Activated naive CD4-positive, alpha-beta T cell treated with anti-CD3 and anti-CD28 coated beads for 36 hours (primary cell): Measurements from ENCODE around the gene FOXL2NB. TPM values are rescaled to one million over a fixed set of nuclear protein-coding genes. Genes with fewer than 3 reads are reported as not detected.

Experiments used
- CTCF ChIA-PET: fragments of 350-600 bp; sonication (Branson Sonifier 250); formaldehyde crosslinking; loops from one replicate; lab custom pipeline; 2021; ENCODE audit warnings: antibody characterized with exemption; lab: Charles Lee
- DNase-seq: peaks from one replicate; pipeline ENCODE4 v3.0.0-alpha.2; 2020
- H3K27ac Mint-ChIP-seq: one replicate; pipeline ENCODE4 v1.8.0; 2021; ENCODE audit warnings: mild to moderate bottlenecking, mixed read lengths
- H3K27me3 Mint-ChIP-seq: one replicate; pipeline ENCODE4 v1.8.0; 2021; ENCODE audit warnings: low read depth, mixed read lengths
- H3K36me3 Mint-ChIP-seq: one replicate; pipeline ENCODE4 v1.8.0; 2021; ENCODE audit warnings: low read depth, mixed read lengths
- H3K4me1 Mint-ChIP-seq: one replicate; pipeline ENCODE4 v1.8.0; 2021; ENCODE audit warnings: low read depth, mixed read lengths
- H3K4me3 Mint-ChIP-seq: one replicate; pipeline ENCODE4 v1.8.0; 2021; ENCODE audit warnings: mild to moderate bottlenecking, moderate library complexity, mixed read lengths
- H3K9me3 Mint-ChIP-seq: one replicate; pipeline ENCODE4 v1.8.0; 2021; ENCODE audit warnings: mixed read lengths
- intact Hi-C: fragments of 100-400 bp; cut with micrococcal nuclease; formaldehyde crosslinking; loops from one replicate; pipeline ENCODE4 v1.15.1; 2023
- total RNA-seq, 2 experiments: library from RNA; stranded (reverse); gene quantifications; one replicate each; pipeline ENCODE4 v1.2.3, GENCODE V29; 2021

The FOXL2NB gene
- not detected for total RNA-seq

DNA sequence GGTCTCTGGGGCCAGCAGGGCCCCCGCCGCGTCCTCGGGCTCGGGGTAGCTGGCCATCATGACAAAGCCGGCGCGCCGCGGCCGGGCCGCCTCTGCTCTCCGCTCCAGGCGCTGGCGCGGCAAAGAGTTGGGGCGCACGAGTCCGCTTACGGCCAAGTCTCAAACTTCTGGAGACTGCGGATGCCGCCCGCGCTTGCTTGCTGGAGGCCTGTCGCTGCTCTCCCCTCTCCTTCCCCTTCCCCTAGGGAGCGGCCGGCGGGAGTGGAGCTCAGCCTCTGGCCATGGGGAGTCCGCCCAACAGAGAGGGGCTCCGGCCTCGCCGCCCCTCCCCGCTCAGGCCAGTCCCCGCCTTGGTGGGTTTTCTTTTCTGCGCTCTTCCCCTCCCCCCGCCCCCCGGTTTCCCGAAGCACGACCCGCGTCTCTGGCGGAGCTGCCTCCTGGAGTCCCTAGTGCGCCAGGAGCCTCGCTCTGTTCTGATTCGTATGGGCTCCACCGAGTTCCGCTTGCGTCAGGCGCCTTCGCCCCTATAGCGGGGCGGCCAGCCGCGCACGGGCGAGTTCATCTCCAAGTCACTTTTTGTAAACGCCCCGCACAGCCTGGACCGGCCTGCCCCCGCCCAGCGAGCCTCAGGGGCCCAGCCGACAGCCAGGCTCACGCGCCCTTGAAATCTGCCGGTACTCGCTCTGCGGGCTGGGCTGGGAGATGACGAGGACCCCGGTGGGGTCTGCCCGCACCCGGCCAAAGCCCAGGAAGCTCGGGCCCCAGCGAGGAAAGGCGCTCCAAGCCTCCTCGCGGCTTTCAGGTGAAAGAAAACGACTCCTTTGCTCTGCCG lies at the start of gene FOXL2NB, which contains the start of gene FOXL2:
FOXL2NB (plus strand) TSS at position 555 of the 832 bp plus-strand sequence; CDS start at position 703, 148 bp downstream.
FOXL2 (minus strand) TSS at position 475 of the 832 bp plus-strand sequence; CDS start at position 60, 415 bp downstream.
- Mint-ChIP-seq H3K27ac (no peak within 1 kb of the TSS), H3K4me1 (peaks cover 32% of the 10 kb centered on the region), H3K9me3 (no peaks in the 10 kb centered on the region), H3K36me3 (no peaks in the 10 kb centered on the region), H3K4me3 (peak within 1 kb of the TSS; percentile 67), H3K27me3 (peaks cover 79% of the 10 kb centered on the region)
- CTCF ChIA-PET, result interaction anchor here (0.7 to 2.9 kb wide), 4 partner anchors 11 to 495 kb away, joined by 3 to 11 read pairs (median 3); no protein-coding TSS in a partner anchor
- DNase-seq, result no peak
- intact Hi-C loops, result loop anchor here (1.0 to 10.0 kb wide), 2 partner anchors 10 to 258 kb away; no protein-coding TSS in a partner anchor

DNA sequence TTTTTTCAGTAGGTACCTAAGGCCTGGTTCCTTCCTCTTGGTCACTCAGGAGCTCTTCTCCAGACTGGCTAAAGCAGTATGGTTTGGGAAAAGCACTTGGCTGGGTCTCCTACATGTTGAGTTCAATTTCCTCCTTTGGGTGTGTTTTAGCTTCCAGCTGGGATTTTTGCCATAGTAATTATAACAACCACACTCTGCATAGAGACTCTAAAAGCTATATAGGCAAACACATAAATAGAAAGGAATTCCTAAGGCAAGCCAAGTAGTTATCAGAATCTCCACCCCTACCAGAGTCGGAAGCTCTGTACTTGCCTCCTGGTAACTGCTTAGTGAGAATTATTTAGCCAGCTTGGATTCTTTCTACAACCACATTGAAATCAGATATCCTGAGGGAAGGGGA lies 48.7 kb upstream of the FOXL2NB start:
- Mint-ChIP-seq H3K27me3 (no peaks in the 10 kb centered on the region), H3K36me3 (no peaks in the 10 kb centered on the region), H3K4me1 (no peaks in the 10 kb centered on the region), H3K27ac (no peak overlapping the region), H3K4me3 (no peak overlapping the region), H3K9me3 (no peaks in the 10 kb centered on the region)
- intact Hi-C loops, result no loop called here
- CTCF ChIA-PET, result interaction anchor here (0.7 to 3.7 kb wide), 4 partner anchors 8 to 1891 kb away, joined by 5 to 13 read pairs (median 6); no protein-coding TSS in a partner anchor
- DNase-seq, result no peak

DNA sequence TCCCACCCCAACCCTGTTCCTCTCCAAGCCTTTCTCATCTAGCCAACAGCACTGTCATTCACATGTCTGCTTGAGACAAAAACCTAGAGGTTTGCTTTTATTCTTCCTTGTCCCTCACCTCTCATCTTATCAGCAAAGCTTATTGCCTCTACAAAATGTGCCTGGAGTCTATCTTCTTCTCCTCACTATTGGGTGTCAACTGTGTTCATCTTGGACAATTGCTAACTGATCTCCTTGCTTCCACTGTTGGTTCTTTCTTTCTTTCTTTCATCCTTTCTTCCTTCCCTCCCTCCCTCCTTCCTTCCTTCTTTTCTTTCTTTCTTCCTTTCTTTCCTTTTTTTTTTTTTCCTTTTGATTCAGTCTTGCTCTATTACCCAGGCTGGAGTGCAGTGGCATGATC lies 48.3 kb upstream of the FOXL2NB start:
- no peak for DNase-seq
- intact Hi-C loops, result no loop called here
- H3K4me1 Mint-ChIP-seq, result no peaks in the 10 kb centered on the region
- no peaks in the 10 kb centered on the region for H3K9me3 Mint-ChIP-seq
- no peak overlapping the region for H3K27ac Mint-ChIP-seq
- no peak overlapping the region for H3K4me3 Mint-ChIP-seq
- no peaks in the 10 kb centered on the region for H3K36me3 Mint-ChIP-seq
- CTCF ChIA-PET, result interaction anchor here (0.7 to 3.7 kb wide), 4 partner anchors 9 to 1890 kb away, joined by 5 to 13 read pairs (median 6); no protein-coding TSS in a partner anchor
- no peaks in the 10 kb centered on the region for H3K27me3 Mint-ChIP-seq

DNA sequence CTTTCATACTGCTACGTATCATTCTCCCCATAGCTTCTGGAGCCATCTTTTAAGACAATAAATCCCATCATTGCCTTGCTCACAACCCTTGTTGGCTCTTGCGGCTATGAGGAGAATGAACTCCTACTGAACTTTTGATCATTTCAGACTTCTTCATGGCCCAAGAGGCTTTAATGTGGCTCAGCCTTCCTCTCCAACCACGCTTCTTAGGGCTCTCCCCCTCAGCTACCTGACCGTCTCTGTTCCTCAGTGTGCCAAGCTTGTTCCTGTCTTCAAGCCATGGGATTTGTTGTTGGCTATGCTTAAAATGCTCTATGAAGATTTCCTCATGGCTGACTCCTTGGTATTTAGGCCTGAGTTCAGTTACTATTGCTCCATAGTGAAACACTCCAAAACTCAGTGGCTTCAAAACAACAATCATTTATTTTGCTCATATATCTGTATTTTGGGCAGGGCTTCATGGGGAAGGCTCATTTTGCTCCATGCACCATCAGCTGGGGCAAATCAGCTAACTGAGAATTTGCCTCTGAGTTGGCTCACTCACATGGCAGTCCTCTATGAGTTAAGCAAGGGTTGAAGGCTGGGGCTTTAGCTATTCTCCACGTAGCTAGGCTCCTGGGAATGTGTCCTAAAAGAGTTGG lies 47.5 kb upstream of the FOXL2NB start:
- Mint-ChIP-seq H3K4me3 (no peak overlapping the region), H3K9me3 (no peaks in the 10 kb centered on the region), H3K27ac (no peak overlapping the region), H3K36me3 (no peaks in the 10 kb centered on the region), H3K27me3 (no peaks in the 10 kb centered on the region), H3K4me1 (no peaks in the 10 kb centered on the region)
- CTCF ChIA-PET, result interaction anchor here (0.7 to 3.7 kb wide), 5 partner anchors 10 to 481 kb away, joined by 3 to 13 read pairs (median 6); no protein-coding TSS in a partner anchor
- intact Hi-C loops, result no loop called here
- DNase-seq, result no peak

DNA sequence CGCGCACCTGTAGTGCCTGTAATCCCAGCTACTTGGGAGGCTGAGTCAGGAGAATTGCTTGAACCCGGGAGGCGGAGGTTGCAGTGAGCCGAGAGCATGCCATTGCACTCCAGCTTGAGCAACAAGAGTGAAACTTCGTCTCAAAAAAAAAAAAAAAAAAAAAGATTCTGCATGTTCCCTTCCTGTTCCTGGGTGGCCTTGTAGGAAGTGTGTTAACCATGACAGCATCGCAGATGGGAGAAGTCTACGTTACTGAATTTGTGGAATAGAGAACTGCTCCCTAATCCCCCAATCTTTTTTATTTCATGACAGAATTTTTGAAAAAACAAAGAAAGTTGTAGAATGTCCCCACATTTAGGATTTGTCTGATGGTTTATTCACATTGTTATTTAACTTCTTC lies 45.5 kb upstream of the FOXL2NB start:
- CTCF ChIA-PET, result interaction anchor here (0.7 to 0.8 kb wide), 3 partner anchors 14 to 493 kb away, joined by 3 read pairs; no protein-coding TSS in a partner anchor
- DNase-seq, result no peak
- no peaks in the 10 kb centered on the region for H3K9me3 Mint-ChIP-seq
- no peak overlapping the region for H3K27ac Mint-ChIP-seq
- no peak overlapping the region for H3K4me3 Mint-ChIP-seq
- H3K27me3 Mint-ChIP-seq, result no peaks in the 10 kb centered on the region
- no peaks in the 10 kb centered on the region for H3K36me3 Mint-ChIP-seq
- no peaks in the 10 kb centered on the region for H3K4me1 Mint-ChIP-seq
- intact Hi-C loops, result no loop called here

DNA sequence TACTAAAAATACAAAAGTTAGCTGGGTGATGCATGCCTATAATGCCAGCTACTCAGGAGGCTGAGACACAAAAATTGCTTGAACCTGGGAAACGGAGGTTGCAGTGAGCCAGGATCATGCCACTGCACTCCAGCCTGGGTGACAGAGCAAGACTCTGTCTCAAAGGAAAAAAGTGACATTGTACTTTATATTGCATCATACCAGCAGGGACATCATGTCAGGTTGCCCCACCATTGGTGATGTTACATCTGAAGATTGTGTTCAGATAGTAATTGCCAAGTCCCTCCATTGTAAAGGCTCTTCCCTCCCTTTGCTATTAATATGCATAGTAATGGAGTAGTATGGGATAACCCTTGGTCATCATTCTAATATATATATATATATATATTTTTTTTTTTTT lies 44.8 kb upstream of the FOXL2NB start:
- H3K27ac Mint-ChIP-seq, result no peak overlapping the region
- intact Hi-C loops, result no loop called here
- DNase-seq, result no peak
- no peaks in the 10 kb centered on the region for H3K4me1 Mint-ChIP-seq
- CTCF ChIA-PET, result interaction anchor here (0.7 to 1.7 kb wide), 4 partner anchors 13 to 493 kb away, joined by 3 read pairs; no protein-coding TSS in a partner anchor
- H3K36me3 Mint-ChIP-seq, result no peaks in the 10 kb centered on the region
- H3K4me3 Mint-ChIP-seq, result no peak overlapping the region
- H3K9me3 Mint-ChIP-seq, result no peaks in the 10 kb centered on the region
- no peaks in the 10 kb centered on the region for H3K27me3 Mint-ChIP-seq

DNA sequence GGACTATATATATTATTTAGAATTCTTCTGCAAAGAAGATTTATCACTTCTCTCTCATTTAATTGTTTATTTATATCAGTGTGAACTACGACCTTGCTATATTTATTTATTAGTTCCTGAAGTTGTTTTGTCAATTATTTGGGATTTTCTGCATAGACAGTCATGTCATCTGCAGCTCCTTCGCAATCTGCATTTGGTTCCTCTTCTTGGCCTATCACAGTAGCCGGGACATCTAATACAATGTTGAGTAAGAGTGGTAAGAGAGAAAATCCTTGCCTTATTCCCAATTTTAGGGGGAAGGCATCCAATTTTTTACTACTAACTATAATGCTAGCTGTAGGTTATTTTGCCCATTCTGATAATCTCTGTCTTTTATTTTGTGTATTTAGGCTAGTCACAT lies 39.5 kb upstream of the FOXL2NB start:
- no peak for DNase-seq
- no peaks in the 10 kb centered on the region for H3K27me3 Mint-ChIP-seq
- no peak overlapping the region for H3K27ac Mint-ChIP-seq
- intact Hi-C loops, result no loop called here
- no peak overlapping the region for H3K4me3 Mint-ChIP-seq
- H3K9me3 Mint-ChIP-seq, result no peaks in the 10 kb centered on the region
- H3K36me3 Mint-ChIP-seq, result no peaks in the 10 kb centered on the region
- no peaks in the 10 kb centered on the region for H3K4me1 Mint-ChIP-seq
- CTCF ChIA-PET, result interaction anchor here (0.6 to 0.9 kb wide), 3 partner anchors 8 to 523 kb away, joined by 3 to 4 read pairs (median 3); no protein-coding TSS in a partner anchor

DNA sequence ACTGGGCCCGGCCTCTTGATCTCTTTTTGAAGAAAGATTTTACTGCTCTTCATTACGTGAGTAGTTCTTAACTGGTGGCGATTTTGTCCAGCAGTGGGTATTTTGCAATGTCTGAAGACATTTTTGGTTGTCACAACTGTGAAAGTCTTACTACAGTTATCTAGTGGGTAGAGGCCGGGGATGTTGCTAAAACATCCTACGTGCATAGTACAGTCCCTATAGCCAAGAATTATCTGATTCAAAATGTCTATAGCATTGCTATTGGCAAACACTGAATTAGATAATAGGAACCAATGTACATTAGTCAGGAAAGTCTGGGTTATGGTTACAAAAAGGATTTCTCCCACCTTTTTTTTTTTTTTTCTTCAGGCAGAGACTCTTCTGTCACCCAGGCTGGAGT lies 38.2 kb upstream of the FOXL2NB start:
- no peak overlapping the region for H3K27ac Mint-ChIP-seq
- H3K9me3 Mint-ChIP-seq, result no peaks in the 10 kb centered on the region
- intact Hi-C loops, result no loop called here
- H3K36me3 Mint-ChIP-seq, result no peaks in the 10 kb centered on the region
- H3K27me3 Mint-ChIP-seq, result no peaks in the 10 kb centered on the region
- no peak overlapping the region for H3K4me3 Mint-ChIP-seq
- no peak for DNase-seq
- CTCF ChIA-PET, result interaction anchor here (0.7 to 2.4 kb wide), 2 partner anchors 15 to 182 kb away, joined by 3 to 14 read pairs; no protein-coding TSS in a partner anchor
- H3K4me1 Mint-ChIP-seq, result no peaks in the 10 kb centered on the region

DNA sequence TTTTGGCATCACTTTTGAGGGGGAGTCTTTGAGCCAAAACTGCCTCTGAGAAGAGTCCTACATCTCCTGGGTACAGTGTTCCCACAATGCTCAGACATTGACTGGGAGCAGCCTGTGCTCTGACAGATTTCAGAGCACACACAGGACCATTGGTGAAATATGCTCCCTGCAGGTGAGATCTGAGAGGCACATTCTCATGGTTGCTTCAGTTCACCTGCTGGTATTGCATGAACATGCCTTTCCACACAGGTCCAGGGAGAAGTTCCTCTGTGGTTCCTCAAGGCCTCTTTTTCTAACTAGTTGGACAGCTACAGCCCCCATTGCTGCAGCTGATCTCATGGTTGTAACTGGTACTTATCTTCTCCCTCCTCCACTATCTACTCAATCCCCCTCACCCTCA lies 37.1 kb upstream of the FOXL2NB start:
- Mint-ChIP-seq H3K4me1 (peaks cover 1% of the 10 kb centered on the region), H3K27ac (no peak overlapping the region), H3K27me3 (no peaks in the 10 kb centered on the region), H3K4me3 (no peak overlapping the region), H3K9me3 (no peaks in the 10 kb centered on the region), H3K36me3 (no peaks in the 10 kb centered on the region)
- intact Hi-C loops, result no loop called here
- no peak for DNase-seq
- CTCF ChIA-PET, result interaction anchor here (1.2 to 2.4 kb wide), 3 partner anchors 9 to 14 kb away, joined by 3 to 14 read pairs (median 5); no protein-coding TSS in a partner anchor

DNA sequence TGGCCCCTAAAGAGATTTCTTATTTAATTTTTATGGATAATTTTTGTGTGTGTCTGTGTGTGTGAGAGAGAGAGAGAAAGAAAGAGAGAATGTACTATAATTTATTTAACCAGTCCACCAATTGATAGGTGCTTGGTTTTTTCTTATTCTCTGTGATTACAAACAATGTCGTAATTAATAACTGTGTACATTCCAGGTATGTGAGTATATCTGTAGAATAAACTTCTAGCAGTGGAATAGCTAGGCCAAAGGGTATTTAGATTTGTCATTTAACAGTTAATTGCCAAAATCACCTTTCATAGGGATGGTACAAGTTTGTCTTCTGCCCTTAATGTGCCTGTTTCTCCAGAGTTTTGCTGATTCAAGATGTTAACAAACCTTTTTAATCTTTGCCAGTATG lies 35.4 kb upstream of the FOXL2NB start:
- intact Hi-C loops, result no loop called here
- no peak for DNase-seq
- Mint-ChIP-seq H3K27ac (no peak overlapping the region), H3K36me3 (no peaks in the 10 kb centered on the region), H3K4me1 (peaks cover 4% of the 10 kb centered on the region), H3K27me3 (no peaks in the 10 kb centered on the region), H3K4me3 (no peak overlapping the region), H3K9me3 (no peaks in the 10 kb centered on the region)
- CTCF ChIA-PET, result interaction anchor here (0.6 to 8.6 kb wide), 9 partner anchors 12 to 318 kb away, joined by 3 to 192 read pairs (median 6); partner anchors contain the start of gene CEP70

DNA sequence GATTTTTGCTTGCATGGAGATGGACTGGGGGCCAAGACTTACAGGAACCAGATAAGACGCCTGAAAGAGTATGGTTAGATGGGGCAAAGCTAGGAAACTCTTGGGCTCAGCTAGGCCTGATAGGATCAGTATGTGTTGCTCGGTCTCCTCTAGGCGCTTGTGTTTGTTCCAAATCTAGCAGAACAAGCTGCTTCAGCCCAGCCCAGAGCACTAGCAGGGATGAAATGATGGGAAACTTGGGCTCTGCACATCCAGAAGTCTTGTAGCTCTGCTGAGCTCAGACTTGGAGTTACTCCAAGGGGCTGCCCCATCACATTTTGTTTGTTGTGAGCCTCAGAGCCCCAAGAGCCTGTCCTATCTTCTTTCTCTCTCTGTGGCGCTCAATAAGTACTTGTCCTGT lies 34.8 kb upstream of the FOXL2NB start:
- CTCF ChIA-PET, result interaction anchor here (0.6 to 8.6 kb wide), 10 partner anchors 14 to 318 kb away, joined by 3 to 192 read pairs (median 5); partner anchors contain the start of gene CEP70
- DNase-seq, result no peak
- no peaks in the 10 kb centered on the region for H3K36me3 Mint-ChIP-seq
- no peak overlapping the region for H3K27ac Mint-ChIP-seq
- H3K27me3 Mint-ChIP-seq, result no peaks in the 10 kb centered on the region
- H3K4me3 Mint-ChIP-seq, result no peak overlapping the region
- peaks cover 4% of the 10 kb centered on the region for H3K4me1 Mint-ChIP-seq
- no peaks in the 10 kb centered on the region for H3K9me3 Mint-ChIP-seq
- intact Hi-C loops, result no loop called here

DNA sequence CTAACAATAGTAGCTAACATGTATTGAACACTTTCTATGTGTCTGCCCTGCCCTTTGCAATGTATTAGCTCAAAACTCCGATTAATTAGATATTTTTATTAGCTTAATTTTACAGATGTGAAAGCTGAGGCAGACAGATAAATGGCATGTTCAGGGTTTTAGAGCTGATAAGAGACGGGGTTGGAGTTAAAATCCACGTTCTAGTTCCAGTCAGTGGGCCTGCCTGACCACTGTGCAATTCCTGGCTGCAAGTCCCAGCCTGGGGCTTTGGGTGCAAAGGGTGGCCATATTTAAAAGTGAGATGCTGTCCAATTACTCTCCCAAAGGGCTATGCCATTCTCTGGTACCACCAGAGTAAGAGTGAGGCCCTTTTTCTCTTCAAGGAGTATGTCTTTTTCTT lies 33.3 kb upstream of the FOXL2NB start:
- no peak for DNase-seq
- no peaks in the 10 kb centered on the region for H3K9me3 Mint-ChIP-seq
- H3K36me3 Mint-ChIP-seq, result no peaks in the 10 kb centered on the region
- no peak overlapping the region for H3K4me3 Mint-ChIP-seq
- CTCF ChIA-PET, result interaction anchor here (0.6 to 8.6 kb wide), 10 partner anchors 12 to 491 kb away, joined by 3 to 192 read pairs (median 6); partner anchors contain the start of gene CEP70
- intact Hi-C loops, result no loop called here
- no peaks in the 10 kb centered on the region for H3K27me3 Mint-ChIP-seq
- H3K27ac Mint-ChIP-seq, result no peak overlapping the region
- peaks cover 4% of the 10 kb centered on the region for H3K4me1 Mint-ChIP-seq
